SK-MEL-5 (cell line): ENCODE data around the gene AARS2. TPM values are rescaled to one million over a fixed set of nuclear protein-coding genes. Genes with fewer than 3 reads are reported as not detected.

Experiments used
- DNase-seq: peaks from one replicate; pipeline ENCODE4 v3.0.0-alpha.2; 2016; ENCODE audit warnings: low read depth, low spot score
- in situ Hi-C: cut with HindIII; loops from 2 replicates; pipeline ENCODE4 v1.10.0; 2016; ENCODE audit warnings: low sequenced_read_pairs, high pct_unique_total_duplicates, low pct_unique_long_range_greater_than_20kb
- total RNA-seq: library from RNA; depleted of rRNA; stranded (reverse); fragments of >200 nt; shearing (Covaris generic); gene quantifications from 2 replicates; pipeline ENCODE4 v1.2.3, GENCODE V29; 2014

The AARS2 gene
- total RNA-seq, 1 experiment from 2014 or later = 21.7 TPM

GRCh38 chr6:44258921-44259320 lies 54.2 kb downstream of the AARS2 start:
- no peak for DNase-seq
- in situ Hi-C loops = no loop called here

GRCh38 chr6:44258325-44258863 lies 54.8 kb downstream of the AARS2 start:
- in situ Hi-C loops = no loop called here
- no peak for DNase-seq

- DNase-seq = no peak
- in situ Hi-C loops = no loop called here
Measured at GRCh38 chr6:44257753-44258324, 55.3 kb downstream of the AARS2 start.

- DNase-seq = peak; percentile 92
- in situ Hi-C loops = no loop called here
Measured at GRCh38 chr6:44257025-44257752, 56.0 kb downstream of the AARS2 start, which contains the start of gene SLC35B2. Gene SLC35B2 (minus strand): TSS chr6:44257528. CDS start chr6:44257410, 118 bp downstream.

- in situ Hi-C loops = no loop called here
Measured at GRCh38 chr6:44256775-44257024, 56.4 kb downstream of the AARS2 start.

GRCh38 chr6:44255871-44256774 lies 57.0 kb downstream of the AARS2 start:
- no peak for DNase-seq
- in situ Hi-C loops = no loop called here

More at GRCh38 chr6:44256775-44257024, 56.4 kb downstream of the AARS2 start:
- DNase-seq = no peak

GRCh38 chr6:44255105-44255808 lies 57.9 kb downstream of the AARS2 start:
- peak; percentile 44 for DNase-seq

GRCh38 chr6:44254191-44255104 lies 58.7 kb downstream of the AARS2 start:
- peak; percentile 40 for DNase-seq
- in situ Hi-C loops = no loop called here

More at GRCh38 chr6:44255105-44255808, 57.9 kb downstream of the AARS2 start:
- in situ Hi-C loops = no loop called here

GRCh38 chr6:44253307-44254101 lies 59.6 kb downstream of the AARS2 start:
- in situ Hi-C loops = no loop called here
- peak; percentile 76 for DNase-seq

GRCh38 chr6:44251576-44252524 lies 61.3 kb downstream of the AARS2 start:
- in situ Hi-C loops = no loop called here
- DNase-seq = no peak

- in situ Hi-C loops = no loop called here
- DNase-seq = no peak
Measured at GRCh38 chr6:44250718-44251123, 62.4 kb downstream of the AARS2 start.

- in situ Hi-C loops = no loop called here
- DNase-seq = no peak
Measured at GRCh38 chr6:44250067-44250717, 63.0 kb downstream of the AARS2 start.
